ENCODE results near the gene PI4KB.
"Not testable (repeated sequence)": the region's sequence is repeated elsewhere in the genome, so short reads cannot be mapped to it uniquely, and the experiment has no call there.

The PI4KB gene

GRCh38 chr1:151356696-151357095, 29.5 kb upstream of the PI4KB start:
- Histone ChIP-seq H3K27ac (ENCODE audit: poor library complexity, severe bottlenecking) (no peak overlapping the region), H3K36me3 (ENCODE audit: low read depth) (no peaks in the 10 kb centered on the region), H3K27me3 (ENCODE audit: insufficient read depth, poor library complexity, severe bottlenecking) (no peaks in the 10 kb centered on the region), H3K4me1 (ENCODE audit: insufficient read depth, poor library complexity, severe bottlenecking) (no peaks in the 10 kb centered on the region), H3K9me3 (ENCODE audit: severe bottlenecking) (peaks cover 2% of the 10 kb centered on the region), H3K4me3 (ENCODE audit: severe bottlenecking) (no peak overlapping the region)
- DNase-seq (ENCODE audit: low spot score) (no peak), ATAC-seq (ENCODE audit: low read depth) (no peak)
- TF ChIP-seq CTCF (IDR thresholded peaks at IDR 0.05; ENCODE audit: poor library complexity, severe bottlenecking) = no peak

GRCh38 chr1:151352021-151352718, 25.0 kb upstream of the PI4KB start:
- DNase-seq (ENCODE audit: low spot score) (no peak), ATAC-seq (ENCODE audit: low read depth) (no peak)
- Histone ChIP-seq H3K27ac (ENCODE audit: poor library complexity, severe bottlenecking) (no peak overlapping the region), H3K27me3 (ENCODE audit: insufficient read depth, poor library complexity, severe bottlenecking) (no peaks in the 10 kb centered on the region), H3K4me3 (ENCODE audit: severe bottlenecking) (no peak overlapping the region), H3K36me3 (ENCODE audit: low read depth) (no peaks in the 10 kb centered on the region), H3K9me3 (ENCODE audit: severe bottlenecking) (peaks cover 2% of the 10 kb centered on the region), H3K4me1 (ENCODE audit: insufficient read depth, poor library complexity, severe bottlenecking) (peaks cover 6% of the 10 kb centered on the region)
- no peak for TF ChIP-seq CTCF (IDR thresholded peaks at IDR 0.05; ENCODE audit: poor library complexity, severe bottlenecking)

GRCh38 chr1:151350323-151350722, 23.1 kb upstream of the PI4KB start:
- not testable (repeated sequence) for H3K9me3 ChIP-seq (ENCODE audit: severe bottlenecking); H3K4me3 ChIP-seq (ENCODE audit: severe bottlenecking); H3K27ac ChIP-seq (ENCODE audit: poor library complexity, severe bottlenecking); H3K36me3 ChIP-seq (ENCODE audit: low read depth); ATAC-seq (ENCODE audit: low read depth); DNase-seq (ENCODE audit: low spot score); H3K4me1 ChIP-seq (ENCODE audit: insufficient read depth, poor library complexity, severe bottlenecking); H3K27me3 ChIP-seq (ENCODE audit: insufficient read depth, poor library complexity, severe bottlenecking)

- H3K27me3 ChIP-seq (ENCODE audit: insufficient read depth, poor library complexity, severe bottlenecking) = no peaks in the 10 kb centered on the region
- H3K36me3 ChIP-seq (ENCODE audit: low read depth) = peaks cover 25% of the 10 kb centered on the region
- DNase-seq (ENCODE audit: low spot score) = no peak
- H3K9me3 ChIP-seq (ENCODE audit: severe bottlenecking) = peaks cover 2% of the 10 kb centered on the region
- peak overlapping the region; percentile 58 for H3K4me3 ChIP-seq (ENCODE audit: severe bottlenecking)
- ATAC-seq (ENCODE audit: low read depth) = no peak
- TF ChIP-seq CTCF (IDR thresholded peaks at IDR 0.05; ENCODE audit: poor library complexity, severe bottlenecking) = no peak
- peaks cover 6% of the 10 kb centered on the region for H3K4me1 ChIP-seq (ENCODE audit: insufficient read depth, poor library complexity, severe bottlenecking)
- peak overlapping the region; percentile 59 for H3K27ac ChIP-seq (ENCODE audit: poor library complexity, severe bottlenecking)
These were observed 20.5 kb upstream of the PI4KB start for GRCh38 chr1:151347523-151348246.

GRCh38 chr1:151346769-151347522, 19.7 kb upstream of the PI4KB start, which contains the start of gene RFX5:
TSS of gene RFX5 (minus strand) at chr1:151347252. CDS start at chr1:151346320, 932 bp downstream.
- DNase-seq (ENCODE audit: low spot score) (peak; percentile 95), ATAC-seq (ENCODE audit: low read depth) (peak; percentile 97)
- no peak for TF ChIP-seq CTCF (IDR thresholded peaks at IDR 0.05; ENCODE audit: poor library complexity, severe bottlenecking)
- H3K4me3 ChIP-seq (ENCODE audit: severe bottlenecking) = peak within 1 kb of the TSS; percentile 58
- H3K27ac ChIP-seq (ENCODE audit: poor library complexity, severe bottlenecking) = peak within 1 kb of the TSS; percentile 59
- H3K27me3 ChIP-seq (ENCODE audit: insufficient read depth, poor library complexity, severe bottlenecking) = no peaks in the 10 kb centered on the region
- peaks cover 6% of the 10 kb centered on the region for H3K4me1 ChIP-seq (ENCODE audit: insufficient read depth, poor library complexity, severe bottlenecking)
- H3K9me3 ChIP-seq (ENCODE audit: severe bottlenecking) = peaks cover 2% of the 10 kb centered on the region
- H3K36me3 ChIP-seq (ENCODE audit: low read depth) = peaks cover 26% of the 10 kb centered on the region

Data from RWPE2 (cell line).